ENCODE data around the gene SHOC2. TPM values are rescaled to one million over a fixed set of nuclear protein-coding genes. Genes with fewer than 3 reads are reported as not detected.

The SHOC2 gene
- total RNA-seq, 1 donor from 2014 or later = 40.4 TPM

GRCh38 chr10:110969183-110969582 lies 49.8 kb downstream of the SHOC2 start:
- Mint-ChIP-seq H3K36me3 (no peaks in the 10 kb centered on the region), H3K4me1 (peaks cover 13% of the 10 kb centered on the region), H3K9me3 (no peaks in the 10 kb centered on the region), H3K27ac (no peak overlapping the region), H3K27me3 (ENCODE audit: low read depth) (no peaks in the 10 kb centered on the region), H3K4me3 (no peak overlapping the region)
- no peak for TF ChIP-seq CTCF (IDR thresholded peaks at IDR 0.05; ENCODE audit: unreplicated experiment)
- no peak for DNase-seq (ENCODE audit: low spot score in 2 of 2, unreplicated experiment in 2 of 2)

- no peaks in the 10 kb centered on the region for H3K9me3 Mint-ChIP-seq
Observed at GRCh38 chr10:110971638-110972037, 52.2 kb downstream of the SHOC2 start.

GRCh38 chr10:110972231-110973134 lies 53.1 kb downstream of the SHOC2 start:
- Mint-ChIP-seq H3K27me3 (ENCODE audit: low read depth) (no peaks in the 10 kb centered on the region), H3K36me3 (peaks cover 10% of the 10 kb centered on the region), H3K4me1 (peaks cover 6% of the 10 kb centered on the region), H3K9me3 (no peaks in the 10 kb centered on the region), H3K27ac (peak overlapping the region; percentile 82), H3K4me3 (no peak overlapping the region)
- no peak for DNase-seq (ENCODE audit: low spot score in 2 of 2, unreplicated experiment in 2 of 2)
- no peak for TF ChIP-seq CTCF (IDR thresholded peaks at IDR 0.05; ENCODE audit: unreplicated experiment)

More at GRCh38 chr10:110971638-110972037, 52.2 kb downstream of the SHOC2 start:
- Mint-ChIP-seq H3K4me1 (peaks cover 6% of the 10 kb centered on the region), H3K27ac (no peak overlapping the region), H3K27me3 (ENCODE audit: low read depth) (no peaks in the 10 kb centered on the region), H3K36me3 (peaks cover 4% of the 10 kb centered on the region), H3K4me3 (no peak overlapping the region)
- no peak for DNase-seq (ENCODE audit: low spot score in 2 of 2, unreplicated experiment in 2 of 2)
- TF ChIP-seq CTCF (IDR thresholded peaks at IDR 0.05; ENCODE audit: unreplicated experiment) = no peak

GRCh38 chr10:110973400-110973799 lies 54.0 kb downstream of the SHOC2 start:
- Mint-ChIP-seq H3K36me3 (peaks cover 15% of the 10 kb centered on the region), H3K4me1 (peaks cover 6% of the 10 kb centered on the region), H3K9me3 (peaks cover 5% of the 10 kb centered on the region), H3K4me3 (no peak overlapping the region), H3K27ac (no peak overlapping the region), H3K27me3 (ENCODE audit: low read depth) (no peaks in the 10 kb centered on the region)
- TF ChIP-seq CTCF (IDR thresholded peaks at IDR 0.05; ENCODE audit: unreplicated experiment) = no peak
- no peak for DNase-seq (ENCODE audit: low spot score in 2 of 2, unreplicated experiment in 2 of 2)

GRCh38 chr10:110976577-110976976 lies 57.2 kb downstream of the SHOC2 start:
- TF ChIP-seq CTCF (IDR thresholded peaks at IDR 0.05; ENCODE audit: unreplicated experiment) = no peak
- peaks cover 28% of the 10 kb centered on the region for H3K36me3 Mint-ChIP-seq
- H3K27ac Mint-ChIP-seq = no peak overlapping the region
- H3K4me1 Mint-ChIP-seq = peaks cover 6% of the 10 kb centered on the region
- H3K4me3 Mint-ChIP-seq = no peak overlapping the region
- no peaks in the 10 kb centered on the region for H3K27me3 Mint-ChIP-seq (ENCODE audit: low read depth)
- peaks cover 5% of the 10 kb centered on the region for H3K9me3 Mint-ChIP-seq
- DNase-seq (ENCODE audit: low spot score in 2 of 2, unreplicated experiment in 2 of 2) = no peak
